SK-N-MC (cell line): Measurements from ENCODE around the gene RBMS3.

Experiments
- EZH2 ChIP-seq: fragments of 200-600 bp; sonication (generic); IDR thresholded peaks from one replicate; pipeline ENCODE4 v1.6.1; 2017; ENCODE audit warnings: antibody characterized with exemption
- FOXP2 ChIP-seq: optimal IDR thresholded peaks from 2 replicates; pipeline ENCODE3; 2011; ENCODE audit warnings: mild to moderate bottlenecking, moderate library complexity; ENCODE audit not compliant: insufficient read depth; ENCODE audit errors: extremely low read length, control extremely low read depth
- POLR2AphosphoS5 ChIP-seq: IDR thresholded peaks from 2 replicates; pipeline ENCODE4 v1.6.1; 2012; ENCODE audit warnings: mild to moderate bottlenecking, low read depth, low read length, borderline replicate concordance

DNA sequence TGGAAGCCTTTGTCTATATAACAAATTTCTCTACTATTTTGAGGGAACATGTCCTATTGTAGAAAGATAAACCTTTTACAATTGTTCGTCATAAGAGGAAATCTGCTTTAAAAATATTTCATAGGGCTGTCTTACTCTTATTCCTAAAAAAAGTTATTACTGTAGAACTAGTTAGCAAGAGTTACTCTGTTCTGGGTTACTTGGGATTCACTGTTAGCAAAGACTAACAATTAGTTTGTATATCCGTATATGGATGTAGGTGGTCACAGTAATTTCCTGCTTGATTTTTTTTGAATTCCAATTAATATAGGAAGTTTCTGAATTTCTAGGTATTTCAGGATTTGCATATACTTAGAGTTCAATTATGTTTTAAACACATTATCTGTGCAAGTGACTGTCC lies 413.5 kb downstream of the RBMS3 start:
- TF ChIP-seq EZH2 (no peak), POLR2AphosphoS5 (no peak), FOXP2 (no peak)
